Caco-2 (cell line): Measurements from ENCODE around the gene CIITA. TPM values are rescaled to one million over a fixed set of nuclear protein-coding genes. Genes with fewer than 3 reads are reported as not detected.

ENCODE experiments used
- BruUV-seq: library from RNA; stranded (reverse); fragments of 400-500 nt; replicated peaks from 2 replicates; lab custom pipeline; 2021; lab: Mats Ljungman, UMichigan
- CTCF ChIA-PET: fragments of 300-600 bp; sonication (Branson Sonifier 250); formaldehyde crosslinking; loops from one replicate; lab custom pipeline; 2022; ENCODE audit warnings: antibody characterized with exemption; lab: Charles Lee
- POLR2A ChIA-PET: fragments of 300-600 bp; sonication (Branson Sonifier 250); formaldehyde crosslinking; loops from one replicate; lab custom pipeline; 2022; ENCODE audit warnings: antibody characterized with exemption; lab: Charles Lee
- DNase-seq, 2 experiments: peaks; one replicate each; pipeline versions ENCODE4 v3.0.0 to v3.0.0-alpha.2; 2020 to 2022
- H3K27me3 ChIP-seq: replicated peaks from 2 replicates; pipeline ENCODE4 v1.6.0; 2011; ENCODE audit warnings: low read length; ENCODE audit not compliant: control insufficient read depth, insufficient read depth
- H3K36me3 ChIP-seq: 2 replicates; pipeline ENCODE4 v1.5.1; 2011; ENCODE audit warnings: low read length; ENCODE audit not compliant: control insufficient read depth, insufficient read depth
- H3K4me1 ChIP-seq: fragments of 250-450 bp; sonication (Bioruptor Pico); 2 replicates; pipeline ENCODE4 v1.5.1; 2020; ENCODE audit warnings: mild to moderate bottlenecking
- H3K4me3 ChIP-seq: 2 replicates; pipeline ENCODE4 v1.5.1; 2011; ENCODE audit warnings: low read depth, mild to moderate bottlenecking, control low read depth, low read length
- H3K9me3 ChIP-seq: fragments of 250-450 bp; sonication (Bioruptor Pico); 2 replicates; pipeline ENCODE4 v1.5.1; 2020; ENCODE audit warnings: mild to moderate bottlenecking, moderate library complexity
- H3K27ac Mint-ChIP-seq: one replicate; pipeline ENCODE4 v1.8.0; 2022; ENCODE audit warnings: mixed read lengths; ENCODE audit not compliant: unreplicated experiment
- H3K27me3 Mint-ChIP-seq: one replicate; pipeline ENCODE4 v1.8.0; 2022; ENCODE audit warnings: mixed read lengths; ENCODE audit not compliant: insufficient read depth, unreplicated experiment
- H3K36me3 Mint-ChIP-seq: one replicate; pipeline ENCODE4 v1.8.0; 2022; ENCODE audit warnings: mild to moderate bottlenecking, mixed read lengths; ENCODE audit not compliant: insufficient read depth, unreplicated experiment
- H3K4me1 Mint-ChIP-seq: one replicate; pipeline ENCODE4 v1.8.0; 2022; ENCODE audit warnings: low read depth, mixed read lengths; ENCODE audit not compliant: unreplicated experiment
- H3K4me3 Mint-ChIP-seq: one replicate; pipeline ENCODE4 v1.8.0; 2022; ENCODE audit warnings: mild to moderate bottlenecking, moderate library complexity, mixed read lengths; ENCODE audit not compliant: unreplicated experiment
- H3K9me3 Mint-ChIP-seq: one replicate; pipeline ENCODE4 v1.8.0; 2022; ENCODE audit warnings: mixed read lengths; ENCODE audit not compliant: unreplicated experiment
- intact Hi-C: fragments of 100-400 bp; cut with micrococcal nuclease; formaldehyde crosslinking; loops from one replicate; pipeline ENCODE4 v1.10.0; 2022; ENCODE audit not compliant: unreplicated experiment
- total RNA-seq: library from RNA; stranded (reverse); gene quantifications from 2 replicates; pipeline ENCODE4 v1.2.3, GENCODE V29; 2022
- TF ChIP-seq, protein P1 (sequence below), 2 experiments: fragments of 200-600 bp in 1 of 2; IDR thresholded peaks; 1 replicate in 1 of 2; 2 replicates in 1 of 2; pipeline versions ENCODE4 v1.5.1 to v1.8.0; 2011 to 2022; ENCODE audit warnings: antibody characterized with exemption in 1 of 2, control low read depth in 1 of 2, inconsistent platforms in 1 of 2, low read depth in 1 of 2, low read length in 1 of 2, mild to moderate bottlenecking in 1 of 2, moderate library complexity in 1 of 2; ENCODE audit not compliant: insufficient read depth in 1 of 2, severe bottlenecking in 1 of 2, unreplicated experiment in 1 of 2

Gene CIITA
- total RNA-seq, 1 experiment from 2014 or later = 0.27 TPM

DNA sequence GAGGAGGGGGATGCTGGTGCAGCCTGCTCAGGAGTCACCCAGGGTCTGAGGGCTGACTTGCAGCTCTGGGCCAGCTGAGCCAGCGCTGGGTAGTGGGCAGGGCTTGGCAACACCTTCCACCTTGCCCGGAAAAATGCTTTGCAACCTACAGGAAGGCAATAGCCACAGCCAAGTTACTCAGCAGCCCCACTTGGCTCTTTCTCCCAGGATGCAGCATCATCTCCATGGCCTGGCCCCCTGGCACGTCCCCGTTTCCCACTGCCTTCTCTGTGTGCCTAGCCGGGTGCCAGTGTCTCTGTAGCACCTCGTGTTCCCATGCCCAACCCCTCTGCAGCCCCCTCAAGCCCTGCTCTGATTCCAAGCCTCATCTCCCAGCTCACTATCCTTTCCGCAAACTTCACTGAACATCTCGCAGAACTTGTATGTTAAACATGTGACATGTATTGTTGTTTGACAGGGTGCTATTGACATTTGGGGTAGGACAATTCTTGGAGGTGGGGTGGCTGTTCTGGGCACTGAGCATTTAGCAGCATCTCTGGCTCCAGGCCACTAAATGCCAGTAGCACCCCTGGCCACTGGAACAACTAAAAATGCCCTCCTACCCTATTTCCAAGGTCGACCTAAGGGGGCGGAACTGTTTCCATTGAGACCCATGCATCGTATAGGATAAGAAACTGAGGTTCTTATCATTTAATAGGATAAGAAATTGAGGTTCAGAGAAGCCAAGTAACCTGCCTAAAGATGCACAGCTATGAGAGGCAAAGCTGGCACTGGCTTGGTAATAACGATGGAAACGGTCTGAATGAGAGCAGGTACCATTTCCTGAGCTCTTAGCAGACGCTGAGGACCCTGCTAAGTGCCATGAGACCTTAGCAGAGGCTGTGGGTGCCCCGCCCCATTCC lies 53.1 kb downstream of the CIITA start:
- H3K4me1 ChIP-seq = peaks cover 6% of the 10 kb centered on the region; the same call in 1 of the 2 replicates
- Mint-ChIP-seq H3K4me3 (no peak overlapping the region), H3K4me1 (no peaks in the 10 kb centered on the region), H3K27ac (no peak overlapping the region), H3K9me3 (no peaks in the 10 kb centered on the region), H3K27me3 (no peaks in the 10 kb centered on the region), H3K36me3 (peaks cover 23% of the 10 kb centered on the region)
- no peaks in the 10 kb centered on the region for H3K27me3 ChIP-seq
- H3K36me3 ChIP-seq = no peaks in the 10 kb centered on the region; the same call in 1 of the 2 replicates
- DNase-seq = no peak
- BruUV-seq = no TSS peak
- POLR2A ChIA-PET = no interaction called here
- CTCF ChIA-PET = interaction anchor here (0.6 to 1.7 kb wide), 5 partner anchors 11 to 259 kb away, joined by 3 to 7 read pairs (median 3); partner anchors contain the start of gene DEXI
- H3K9me3 ChIP-seq = no peaks in the 10 kb centered on the region
- H3K4me3 ChIP-seq = no peak overlapping the region
- intact Hi-C loops = no loop called here
- TF ChIP-seq, protein P1, sequence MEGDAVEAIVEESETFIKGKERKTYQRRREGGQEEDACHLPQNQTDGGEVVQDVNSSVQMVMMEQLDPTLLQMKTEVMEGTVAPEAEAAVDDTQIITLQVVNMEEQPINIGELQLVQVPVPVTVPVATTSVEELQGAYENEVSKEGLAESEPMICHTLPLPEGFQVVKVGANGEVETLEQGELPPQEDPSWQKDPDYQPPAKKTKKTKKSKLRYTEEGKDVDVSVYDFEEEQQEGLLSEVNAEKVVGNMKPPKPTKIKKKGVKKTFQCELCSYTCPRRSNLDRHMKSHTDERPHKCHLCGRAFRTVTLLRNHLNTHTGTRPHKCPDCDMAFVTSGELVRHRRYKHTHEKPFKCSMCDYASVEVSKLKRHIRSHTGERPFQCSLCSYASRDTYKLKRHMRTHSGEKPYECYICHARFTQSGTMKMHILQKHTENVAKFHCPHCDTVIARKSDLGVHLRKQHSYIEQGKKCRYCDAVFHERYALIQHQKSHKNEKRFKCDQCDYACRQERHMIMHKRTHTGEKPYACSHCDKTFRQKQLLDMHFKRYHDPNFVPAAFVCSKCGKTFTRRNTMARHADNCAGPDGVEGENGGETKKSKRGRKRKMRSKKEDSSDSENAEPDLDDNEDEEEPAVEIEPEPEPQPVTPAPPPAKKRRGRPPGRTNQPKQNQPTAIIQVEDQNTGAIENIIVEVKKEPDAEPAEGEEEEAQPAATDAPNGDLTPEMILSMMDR (IDR thresholded peaks at IDR 0.05; ENCODE audit: insufficient read depth in 1 of 2, low read depth in 1 of 2, low read length in 1 of 2, severe bottlenecking in 1 of 2, unreplicated experiment in 1 of 2) = no peak

GRCh38 chr16:10930755-10931093 lies 53.7 kb downstream of the CIITA start:
- no peaks in the 10 kb centered on the region for H3K27me3 ChIP-seq
- H3K4me3 Mint-ChIP-seq = no peak overlapping the region
- peaks cover 6% of the 10 kb centered on the region; the same call in 1 of the 2 replicates for H3K4me1 ChIP-seq
- no peaks in the 10 kb centered on the region for H3K9me3 Mint-ChIP-seq
- peaks cover 18% of the 10 kb centered on the region for H3K36me3 Mint-ChIP-seq
- TF ChIP-seq, protein P1 (IDR thresholded peaks at IDR 0.05; ENCODE audit: insufficient read depth in 1 of 2, low read depth in 1 of 2, low read length in 1 of 2, severe bottlenecking in 1 of 2, unreplicated experiment in 1 of 2) = peak; percentile 22 to 26
- intact Hi-C loops = no loop called here
- ChIA-PET POLR2A (no interaction called here), CTCF (interaction anchor here (0.6 to 1.7 kb wide), 4 partner anchors 10 to 84 kb away, joined by 3 to 7 read pairs (median 4); partner anchors contain the start of gene DEXI)
- no peak overlapping the region for H3K27ac Mint-ChIP-seq
- no peaks in the 10 kb centered on the region for H3K27me3 Mint-ChIP-seq
- BruUV-seq = no TSS peak
- H3K9me3 ChIP-seq = no peaks in the 10 kb centered on the region
- H3K4me3 ChIP-seq = no peak overlapping the region
- no peaks in the 10 kb centered on the region for H3K4me1 Mint-ChIP-seq
- DNase-seq = no peak
- H3K36me3 ChIP-seq = no peaks in the 10 kb centered on the region; the same call in 1 of the 2 replicates

GRCh38 chr16:10931134-10931533 lies 54.1 kb downstream of the CIITA start:
- Mint-ChIP-seq H3K36me3 (peaks cover 13% of the 10 kb centered on the region), H3K27ac (no peak overlapping the region), H3K4me1 (no peaks in the 10 kb centered on the region), H3K27me3 (no peaks in the 10 kb centered on the region), H3K4me3 (no peak overlapping the region), H3K9me3 (no peaks in the 10 kb centered on the region)
- Histone ChIP-seq H3K36me3 (no peaks in the 10 kb centered on the region; the same call in 1 of the 2 replicates), H3K9me3 (no peaks in the 10 kb centered on the region), H3K4me3 (no peak overlapping the region), H3K27me3 (no peaks in the 10 kb centered on the region), H3K4me1 (peaks cover 6% of the 10 kb centered on the region; the same call in 1 of the 2 replicates)
- TF ChIP-seq, protein P1 (IDR thresholded peaks at IDR 0.05; ENCODE audit: insufficient read depth in 1 of 2, low read depth in 1 of 2, low read length in 1 of 2, severe bottlenecking in 1 of 2, unreplicated experiment in 1 of 2) = no peak
- intact Hi-C loops = no loop called here
- CTCF ChIA-PET = interaction anchor here (0.6 to 1.7 kb wide), 3 partner anchors 11 to 84 kb away, joined by 3 to 7 read pairs (median 4); partner anchors contain the start of gene DEXI
- DNase-seq = no peak
- no TSS peak for BruUV-seq
- POLR2A ChIA-PET = no interaction called here
